ENCODE measurements around the gene ZFR2.

- TF ChIP-seq EZH2 (IDR thresholded peaks at IDR 0.05; ENCODE audit: insufficient read depth, poor library complexity, severe bottlenecking): no peak
- no peak for TF ChIP-seq EZH2phosphoT487 (IDR thresholded peaks at IDR 0.05; ENCODE audit: insufficient read depth, low read depth)
Measured at GRCh38 chr19:3760871-3761361, 107.9 kb downstream of the ZFR2 start.

Measured in GM23248 (cell line).